HepG2 (cell line): ENCODE results near the gene FBXO48. TPM values are rescaled to one million over a fixed set of nuclear protein-coding genes. Genes with fewer than 3 reads are reported as not detected.

Experiments
- CBX5 ChIP-seq: sonication (generic); formaldehyde crosslinking; IDR thresholded peaks from 2 replicates; pipeline ENCODE4 v1.4.0; 2020; ENCODE audit warnings: missing genetic modification reagents, borderline replicate concordance
- GABPA ChIP-seq, 2 experiments: IDR thresholded peaks; 2 replicates each; pipeline ENCODE4 v1.6.1; 2011 to 2016; ENCODE audit warnings: low read depth in 2 of 2, low read length in 1 of 2, missing biosample characterization in 1 of 2, missing genetic modification characterization in 1 of 2
- HMGXB3 ChIP-seq: sonication (generic); formaldehyde crosslinking; IDR thresholded peaks from 2 replicates; pipeline ENCODE4 v1.4.0; 2020; ENCODE audit warnings: missing genetic modification reagents, borderline replicate concordance
- HNF4A ChIP-seq: sonication (generic); formaldehyde crosslinking; IDR thresholded peaks from 2 replicates; pipeline ENCODE4 v1.4.0; 2020; ENCODE audit warnings: missing genetic modification reagents
- KLF15 ChIP-seq: sonication (generic); formaldehyde crosslinking; IDR thresholded peaks from 2 replicates; pipeline ENCODE4 v1.8.1; 2023; ENCODE audit warnings: borderline replicate concordance, mild to moderate bottlenecking, inconsistent platforms, missing genetic modification reagents, mixed read lengths
- SETDB1 ChIP-seq: sonication (generic); formaldehyde crosslinking; IDR thresholded peaks from 2 replicates; pipeline ENCODE4 v1.5.1; 2020; ENCODE audit warnings: missing genetic modification reagents, mild to moderate bottlenecking, borderline replicate concordance
- SP2 ChIP-seq: sonication (generic); formaldehyde crosslinking; IDR thresholded peaks from 2 replicates; pipeline ENCODE4 v1.5.1; 2020; ENCODE audit warnings: mild to moderate bottlenecking, missing genetic modification reagents
- ZC3H4 ChIP-seq: sonication (generic); formaldehyde crosslinking; IDR thresholded peaks from 2 replicates; pipeline ENCODE4 v1.4.0; 2020; ENCODE audit warnings: missing genetic modification reagents, borderline replicate concordance
- ZNF17 ChIP-seq: sonication (generic); formaldehyde crosslinking; IDR thresholded peaks from 2 replicates; pipeline ENCODE4 v1.5.0; 2020; ENCODE audit warnings: mild to moderate bottlenecking, missing genetic modification reagents
- ZNF296 ChIP-seq: sonication (generic); formaldehyde crosslinking; conservative IDR thresholded peaks from 2 replicates; pipeline ENCODE4 v1.5.0; 2020; ENCODE audit warnings: mild to moderate bottlenecking, missing genetic modification reagents
- ZNF709 ChIP-seq: sonication (generic); formaldehyde crosslinking; IDR thresholded peaks from 2 replicates; pipeline ENCODE4 v1.5.0; 2020; ENCODE audit warnings: mild to moderate bottlenecking, missing genetic modification reagents
- ZNF850 ChIP-seq: sonication (generic); formaldehyde crosslinking; conservative IDR thresholded peaks from 2 replicates; pipeline ENCODE4 v1.9.0; 2021; ENCODE audit warnings: mild to moderate bottlenecking, missing genetic modification reagents
- ZNF878 ChIP-seq: sonication (generic); formaldehyde crosslinking; IDR thresholded peaks from 2 replicates; pipeline ENCODE4 v1.8.1; 2023; ENCODE audit warnings: mild to moderate bottlenecking, missing genetic modification reagents, moderate library complexity
- polyA plus RNA-seq, 8 experiments: library from polyadenylated mRNA; depleted of rRNA in 3 of 8; stranded (reverse) in 7 of 8; unstranded in 1 of 8; fragments of >200 nt; fragmentation: Illumina TruSeq in 4 of 8; extraction: Trizol in 4 of 8; gene quantifications; 2 replicates each; pipeline versions ENCODE4 v1.2.1 to v1.2.3, GENCODE V29; 2011 to 2016; ENCODE audit warnings: low read depth in 4 of 8, missing spikeins in 1 of 8, mixed read lengths in 1 of 8; ENCODE audit not compliant: insufficient read depth in 1 of 8
- total RNA-seq, 5 experiments: library from RNA; depleted of rRNA; stranded (reverse); fragments of >200 nt; fragmentation: Illumina TruSeq; extraction: Trizol; gene quantifications; 2 replicates each; pipeline ENCODE4 v1.2.3, GENCODE V29; 2016; ENCODE audit warnings: low read depth in 1 of 5
- TF ChIP-seq, protein P1 (sequence below): sonication (generic); formaldehyde crosslinking; IDR thresholded peaks from 2 replicates; pipeline ENCODE4 v1.8.0; 2022; ENCODE audit warnings: missing genetic modification reagents, mild to moderate bottlenecking, moderate library complexity, borderline replicate concordance
- TF ChIP-seq, protein P2 (sequence below): sonication (generic); formaldehyde crosslinking; IDR thresholded peaks from 2 replicates; pipeline ENCODE4 v1.5.1; 2020; ENCODE audit warnings: mild to moderate bottlenecking, missing genetic modification reagents, borderline replicate concordance

The FBXO48 gene
- total and polyA plus RNA-seq, 2 of the 13 experiments (the other 11 are each of a cell fraction or from before 2014, with no cell fraction given) = 0.42 to 1.1 TPM

- no peak; the same call in 1 of the 2 replicates for TF ChIP-seq HMGXB3
- no peak for TF ChIP-seq ZC3H4 (CRISPR knock-in tag)
- peak; percentile 16; the same call in 1 of the 2 replicates for TF ChIP-seq ZNF17 (CRISPR knock-in tag)
- 0 out of 2 replicates have a peak, but pooled peaks have one; percentile 58 for TF ChIP-seq KLF15 (CRISPR knock-in tag)
- TF ChIP-seq SETDB1 (CRISPR knock-in tag) = no peak
- TF ChIP-seq, protein P1, sequence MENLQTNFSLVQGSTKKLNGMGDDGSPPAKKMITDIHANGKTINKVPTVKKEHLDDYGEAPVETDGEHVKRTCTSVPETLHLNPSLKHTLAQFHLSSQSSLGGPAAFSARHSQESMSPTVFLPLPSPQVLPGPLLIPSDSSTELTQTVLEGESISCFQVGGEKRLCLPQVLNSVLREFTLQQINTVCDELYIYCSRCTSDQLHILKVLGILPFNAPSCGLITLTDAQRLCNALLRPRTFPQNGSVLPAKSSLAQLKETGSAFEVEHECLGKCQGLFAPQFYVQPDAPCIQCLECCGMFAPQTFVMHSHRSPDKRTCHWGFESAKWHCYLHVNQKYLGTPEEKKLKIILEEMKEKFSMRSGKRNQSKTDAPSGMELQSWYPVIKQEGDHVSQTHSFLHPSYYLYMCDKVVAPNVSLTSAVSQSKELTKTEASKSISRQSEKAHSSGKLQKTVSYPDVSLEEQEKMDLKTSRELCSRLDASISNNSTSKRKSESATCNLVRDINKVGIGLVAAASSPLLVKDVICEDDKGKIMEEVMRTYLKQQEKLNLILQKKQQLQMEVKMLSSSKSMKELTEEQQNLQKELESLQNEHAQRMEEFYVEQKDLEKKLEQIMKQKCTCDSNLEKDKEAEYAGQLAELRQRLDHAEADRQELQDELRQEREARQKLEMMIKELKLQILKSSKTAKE (CRISPR knock-in tag) = no peak
- peak; percentile 91; the same call in 1 of the 2 replicates for TF ChIP-seq ZNF850 (CRISPR knock-in tag)
- TF ChIP-seq ZNF296 = no peak
- peak; percentile 84; the same call in 1 of the 2 replicates for TF ChIP-seq ZNF878
- TF ChIP-seq, protein P2, sequence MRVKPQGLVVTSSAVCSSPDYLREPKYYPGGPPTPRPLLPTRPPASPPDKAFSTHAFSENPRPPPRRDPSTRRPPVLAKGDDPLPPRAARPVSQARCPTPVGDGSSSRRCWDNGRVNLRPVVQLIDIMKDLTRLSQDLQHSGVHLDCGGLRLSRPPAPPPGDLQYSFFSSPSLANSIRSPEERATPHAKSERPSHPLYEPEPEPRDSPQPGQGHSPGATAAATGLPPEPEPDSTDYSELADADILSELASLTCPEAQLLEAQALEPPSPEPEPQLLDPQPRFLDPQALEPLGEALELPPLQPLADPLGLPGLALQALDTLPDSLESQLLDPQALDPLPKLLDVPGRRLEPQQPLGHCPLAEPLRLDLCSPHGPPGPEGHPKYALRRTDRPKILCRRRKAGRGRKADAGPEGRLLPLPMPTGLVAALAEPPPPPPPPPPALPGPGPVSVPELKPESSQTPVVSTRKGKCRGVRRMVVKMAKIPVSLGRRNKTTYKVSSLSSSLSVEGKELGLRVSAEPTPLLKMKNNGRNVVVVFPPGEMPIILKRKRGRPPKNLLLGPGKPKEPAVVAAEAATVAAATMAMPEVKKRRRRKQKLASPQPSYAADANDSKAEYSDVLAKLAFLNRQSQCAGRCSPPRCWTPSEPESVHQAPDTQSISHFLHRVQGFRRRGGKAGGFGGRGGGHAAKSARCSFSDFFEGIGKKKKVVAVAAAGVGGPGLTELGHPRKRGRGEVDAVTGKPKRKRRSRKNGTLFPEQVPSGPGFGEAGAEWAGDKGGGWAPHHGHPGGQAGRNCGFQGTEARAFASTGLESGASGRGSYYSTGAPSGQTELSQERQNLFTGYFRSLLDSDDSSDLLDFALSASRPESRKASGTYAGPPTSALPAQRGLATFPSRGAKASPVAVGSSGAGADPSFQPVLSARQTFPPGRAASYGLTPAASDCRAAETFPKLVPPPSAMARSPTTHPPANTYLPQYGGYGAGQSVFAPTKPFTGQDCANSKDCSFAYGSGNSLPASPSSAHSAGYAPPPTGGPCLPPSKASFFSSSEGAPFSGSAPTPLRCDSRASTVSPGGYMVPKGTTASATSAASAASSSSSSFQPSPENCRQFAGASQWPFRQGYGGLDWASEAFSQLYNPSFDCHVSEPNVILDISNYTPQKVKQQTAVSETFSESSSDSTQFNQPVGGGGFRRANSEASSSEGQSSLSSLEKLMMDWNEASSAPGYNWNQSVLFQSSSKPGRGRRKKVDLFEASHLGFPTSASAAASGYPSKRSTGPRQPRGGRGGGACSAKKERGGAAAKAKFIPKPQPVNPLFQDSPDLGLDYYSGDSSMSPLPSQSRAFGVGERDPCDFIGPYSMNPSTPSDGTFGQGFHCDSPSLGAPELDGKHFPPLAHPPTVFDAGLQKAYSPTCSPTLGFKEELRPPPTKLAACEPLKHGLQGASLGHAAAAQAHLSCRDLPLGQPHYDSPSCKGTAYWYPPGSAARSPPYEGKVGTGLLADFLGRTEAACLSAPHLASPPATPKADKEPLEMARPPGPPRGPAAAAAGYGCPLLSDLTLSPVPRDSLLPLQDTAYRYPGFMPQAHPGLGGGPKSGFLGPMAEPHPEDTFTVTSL (CRISPR knock-in tag) = peak; percentile 74; the same call in 1 of the 2 replicates
- TF ChIP-seq HNF4A (CRISPR knock-in tag) = 0 out of 2 replicates have a peak, but pooled peaks have one; percentile 17
- TF ChIP-seq ZNF709 = peak; percentile 77
- TF ChIP-seq SP2 (CRISPR knock-in tag) = peak; percentile 70
- TF ChIP-seq GABPA (IDR thresholded peaks at IDR 0.05; ENCODE audit: low read depth, low read length) = no peak; the same call in 1 of the 2 replicates
- peak; percentile 82 for TF ChIP-seq GABPA (CRISPR knock-in tag; IDR thresholded peaks at IDR 0.05; ENCODE audit: low read depth)
- TF ChIP-seq CBX5 (CRISPR knock-in tag) = peak; percentile 50; the same call in 1 of the 2 replicates
These were observed at the start of gene FBXO48, which contains the start of gene APLF (continued) for GRCh38 chr2:68467077-68467960.
